NCI-H524 treated with DMSO at 0.1 percent for 48 hours (cell line): ENCODE results near the gene TGM1.
A peak's percentile ranks its signal among the peaks of the same experiment; 100 is the strongest.
"Not testable (repeated sequence)": the region's sequence is repeated elsewhere in the genome, so short reads cannot be mapped to it uniquely, and the experiment has no call there.

Source experiments
- DNase-seq: peaks from one replicate; lab custom pipeline; 2025; lab: John Stamatoyannopoulos, UW

TGM1 gene

DNA sequence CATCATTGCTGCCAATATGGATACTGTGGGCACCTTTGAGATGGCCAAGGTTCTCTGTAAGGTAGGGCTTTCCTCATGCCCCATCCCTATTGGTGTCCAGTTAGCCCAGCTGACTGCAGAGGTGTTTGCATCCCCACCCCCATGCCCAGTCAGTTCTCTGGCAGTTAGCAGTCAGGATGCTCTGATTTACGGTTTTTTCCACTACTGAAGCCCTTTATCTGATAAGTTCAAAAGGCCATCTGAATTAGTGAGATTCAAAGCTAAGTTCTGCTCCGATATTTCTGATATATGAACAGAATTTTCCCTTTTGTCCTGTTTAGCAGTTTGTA, 29.5 kb downstream of the TGM1 start:
- DNase-seq: no peak

DNA sequence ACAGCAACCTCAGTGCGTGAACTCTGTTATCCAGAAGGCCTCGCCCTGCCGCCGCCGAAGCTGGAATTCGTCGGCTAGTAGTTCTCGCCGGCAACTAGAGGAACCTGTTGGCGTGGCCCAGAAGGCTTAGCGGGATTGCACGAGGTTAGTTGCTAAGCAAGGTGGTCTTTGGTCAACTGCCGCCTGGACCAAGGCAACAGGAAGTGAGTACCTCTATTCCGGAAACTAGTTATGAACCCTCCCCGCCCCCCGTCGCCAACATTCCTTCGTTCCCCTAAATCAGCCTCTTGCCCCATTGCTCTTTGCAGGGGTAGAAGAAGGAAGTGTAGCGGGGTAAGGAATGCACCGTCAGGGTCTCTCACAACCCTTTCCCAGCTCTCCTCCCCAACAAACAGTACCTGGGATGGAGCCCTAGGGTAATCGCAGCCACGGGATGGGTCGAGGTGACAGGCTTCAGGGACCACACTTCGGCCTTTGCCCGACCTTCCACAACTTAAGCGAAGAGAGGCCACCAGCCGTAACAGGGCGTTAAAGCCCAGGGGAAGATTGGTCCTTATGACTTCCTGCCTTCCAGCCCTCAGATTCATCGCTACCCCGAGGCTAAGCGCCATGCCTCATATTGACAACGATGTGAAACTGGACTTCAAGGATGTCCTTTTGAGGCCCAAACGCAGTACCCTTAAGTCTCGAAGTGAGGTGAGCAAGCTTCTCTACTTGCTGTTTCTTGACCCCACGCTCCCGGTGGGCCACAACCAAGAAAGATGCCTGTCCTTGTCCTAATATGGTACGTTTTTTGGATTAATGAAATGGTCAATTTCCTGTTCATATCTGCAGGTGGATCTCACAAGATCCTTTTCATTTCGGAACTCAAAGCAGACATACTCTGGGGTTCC, 30.1 kb downstream of the TGM1 start, which contains the start of gene GMPR2:
TSS of gene GMPR2 (plus strand) at position 285 of the 893 bp plus-strand sequence. CDS start at position 610, 325 bp downstream.
- peak; percentile 77 for DNase-seq

- peak; percentile 82 for DNase-seq
Observed at GRCh38 chr14:24232121-24232644, 30.8 kb downstream of the TGM1 start, which contains the start of gene NEDD8. TSS of gene NEDD8 (minus strand) at chr14:24232367. CDS start at chr14:24232267, 100 bp downstream.

DNA sequence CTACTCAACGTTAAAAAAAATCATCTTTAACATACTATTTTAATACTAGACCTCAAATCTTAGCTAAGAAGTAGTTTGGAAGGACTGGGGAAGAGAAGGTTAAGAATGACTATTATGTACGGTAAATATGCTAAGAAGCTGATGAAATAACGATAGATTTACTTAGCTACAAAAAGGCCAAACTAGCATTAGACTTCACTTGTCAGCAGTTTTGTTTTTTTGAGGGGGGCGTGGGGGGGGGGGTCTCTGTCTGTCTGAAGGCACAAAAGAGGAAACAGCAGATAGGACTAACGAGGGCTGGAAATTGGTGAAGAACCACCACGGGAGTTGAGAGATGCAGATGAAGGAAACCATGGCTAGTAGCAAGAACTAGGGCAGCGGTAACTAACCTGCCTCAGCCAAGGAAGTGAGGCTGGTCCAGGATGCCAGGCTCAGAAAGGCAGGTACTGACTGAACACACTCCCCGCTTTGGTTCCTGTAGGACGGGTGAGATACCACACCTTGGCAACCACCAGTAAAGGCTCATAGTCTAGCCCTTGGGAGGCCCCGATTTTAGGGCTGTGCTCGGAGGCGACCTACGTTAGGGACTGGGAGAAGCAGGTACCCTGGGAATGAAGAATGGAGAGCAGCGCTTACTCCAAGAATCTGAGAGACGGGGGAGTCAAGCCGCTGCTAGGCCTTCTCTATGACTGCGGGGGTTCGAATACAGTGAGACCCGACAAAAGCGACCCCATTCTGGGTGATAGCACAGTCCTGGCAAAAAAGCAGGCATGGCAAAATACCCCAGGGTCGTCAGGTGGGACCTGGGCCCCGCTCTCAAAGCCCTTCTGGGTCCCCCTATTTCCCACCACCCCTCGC, 31.5 kb downstream of the TGM1 start:
- no peak for DNase-seq

DNA sequence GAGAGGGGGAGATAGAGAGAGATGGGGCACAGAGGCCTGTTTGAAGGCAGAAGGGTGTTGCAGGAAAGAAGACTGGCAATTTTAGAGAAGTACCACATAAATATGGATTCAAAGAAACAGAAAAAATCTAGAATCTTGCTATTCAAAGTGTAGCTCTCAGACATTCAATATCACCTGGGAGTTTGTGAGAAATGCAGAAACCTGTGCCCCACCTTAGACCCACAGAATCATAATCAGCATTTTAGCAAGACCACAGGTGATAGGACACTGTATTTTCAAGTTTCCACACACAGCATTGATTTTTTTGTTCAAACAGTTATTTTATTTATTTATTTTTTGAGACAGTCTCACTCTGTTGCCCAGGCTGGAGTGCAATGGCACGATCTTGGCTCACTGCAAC, 34.1 kb downstream of the TGM1 start:
- DNase-seq: no peak

- DNase-seq: no peak
Observed at GRCh38 chr14:24226473-24226872, 36.5 kb downstream of the TGM1 start.

DNA sequence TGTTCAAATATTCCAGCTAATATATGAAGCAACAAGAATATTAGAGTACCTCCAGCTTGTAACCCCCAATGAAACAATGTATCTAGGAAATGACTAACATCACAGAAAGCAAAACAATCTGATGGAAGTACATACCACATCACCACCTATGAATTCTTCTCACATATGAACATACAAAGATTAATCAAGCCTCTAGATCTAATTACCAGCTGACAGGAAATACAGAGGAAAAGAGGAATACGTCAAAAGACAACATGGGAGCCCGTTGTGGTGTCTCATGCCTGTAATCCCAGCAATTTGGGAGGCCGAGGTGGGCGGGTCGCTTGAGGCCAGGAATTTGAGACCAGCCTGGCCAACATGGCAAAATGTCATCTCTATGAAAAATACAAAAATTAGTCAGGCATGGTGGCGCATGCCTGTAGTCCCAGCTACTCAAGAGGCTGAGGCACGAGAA, 38.3 kb downstream of the TGM1 start:
- no peak for DNase-seq

GRCh38 chr14:24222987-24223386, 40.0 kb downstream of the TGM1 start:
- not testable (repeated sequence) for DNase-seq

- no peak for DNase-seq
Observed at GRCh38 chr14:24219521-24219920, 43.5 kb downstream of the TGM1 start.

- DNase-seq: no peak
Observed at GRCh38 chr14:24219080-24219479, 43.9 kb downstream of the TGM1 start.

- not testable (repeated sequence) for DNase-seq
Observed at GRCh38 chr14:24216876-24217275, 46.1 kb downstream of the TGM1 start.

- DNase-seq: no peak
Observed at GRCh38 chr14:24216345-24216699, 46.7 kb downstream of the TGM1 start.

- DNase-seq: peak; percentile 79
Observed at GRCh38 chr14:24215495-24216344, 47.3 kb downstream of the TGM1 start, which contains the start of gene MDP1. TSS of gene MDP1 (minus strand) at chr14:24216066. CDS start at chr14:24215955, 111 bp downstream.

DNA sequence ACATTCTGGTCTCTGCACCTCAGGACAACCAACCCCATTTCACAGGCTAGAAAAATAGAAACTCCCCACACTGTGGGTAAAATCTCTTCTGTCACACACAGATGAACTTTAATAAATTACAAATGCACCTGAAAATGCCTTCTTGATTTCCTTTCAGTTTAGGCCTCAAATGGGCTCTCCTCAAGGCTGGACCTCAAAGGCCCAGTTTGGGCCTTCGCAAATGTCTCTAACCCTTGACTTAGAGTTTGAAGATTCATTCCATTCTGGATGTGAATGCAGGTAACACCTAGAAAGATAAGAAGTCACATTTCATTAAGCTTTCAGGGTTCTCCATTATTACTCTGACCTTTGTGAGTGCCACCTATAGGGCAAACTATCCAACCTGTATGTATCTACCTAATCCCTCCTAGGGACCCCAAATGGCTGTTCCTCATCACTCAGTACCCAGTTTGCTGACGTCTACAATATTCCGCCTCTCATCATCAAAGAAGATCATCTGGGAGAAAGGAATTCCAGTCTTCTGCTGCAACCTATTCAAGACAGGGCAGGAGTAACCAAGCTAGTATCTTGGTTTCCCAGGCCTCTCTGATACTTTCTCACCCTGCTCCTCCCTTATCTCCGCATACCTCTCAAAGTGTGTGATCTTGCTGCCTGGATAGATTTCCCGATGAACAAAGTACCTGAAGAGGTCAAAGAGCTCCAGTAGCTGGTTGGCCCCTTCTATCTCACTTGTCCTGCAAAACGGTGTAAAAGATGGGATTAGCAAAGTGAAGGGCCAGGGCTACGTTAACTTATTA, 48.9 kb downstream of the TGM1 start:
- no peak for DNase-seq

DNA sequence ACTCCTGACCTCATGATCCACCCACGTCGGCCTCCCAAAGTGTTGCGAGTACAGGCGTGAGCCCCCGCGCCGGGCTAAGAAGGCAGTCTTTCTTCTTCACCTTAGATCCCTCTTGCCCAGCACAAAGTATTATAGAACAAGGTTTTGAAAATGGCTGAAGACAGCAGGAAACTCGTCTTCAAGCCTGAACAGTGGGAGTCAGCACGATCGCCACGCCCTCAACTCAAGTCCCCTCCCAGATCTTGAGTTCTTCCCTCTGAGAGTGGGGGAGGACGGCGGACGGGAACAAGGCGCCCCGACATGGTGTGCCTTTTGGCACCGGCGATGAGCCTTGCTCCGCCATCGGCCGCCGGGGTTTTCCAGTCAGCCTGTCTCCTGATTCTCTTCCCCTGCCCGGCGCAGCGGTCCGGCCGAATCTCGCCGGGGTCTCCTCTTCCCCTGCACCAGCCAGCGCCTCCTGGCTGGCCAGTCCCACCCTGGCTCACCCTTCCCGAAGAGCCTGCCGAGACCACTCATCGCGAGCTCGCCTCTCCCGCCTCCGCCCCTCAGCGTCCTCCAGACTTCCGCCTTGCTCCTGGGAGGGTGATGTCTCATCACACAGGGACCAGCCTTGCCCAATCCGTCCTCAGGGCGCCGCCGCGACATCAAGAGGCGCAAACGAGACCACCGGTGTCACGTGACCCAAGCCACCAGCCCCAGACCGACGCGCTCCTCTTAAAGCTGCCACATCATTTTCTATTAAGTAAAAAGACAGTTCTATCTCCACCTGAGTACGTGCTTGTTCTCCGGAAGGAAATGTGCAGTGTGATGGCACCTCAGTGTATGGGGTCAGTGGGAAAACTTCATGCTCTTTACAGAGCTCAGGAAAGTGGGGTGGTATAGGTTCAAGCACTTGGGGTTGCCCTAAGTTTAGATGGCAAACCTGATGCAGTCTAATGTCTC, 49.8 kb downstream of the TGM1 start, which contains the start of gene CHMP4A:
TSS of gene CHMP4A (minus strand) at position 565 of the 942 bp plus-strand sequence. CDS start at position 516, 49 bp downstream.
- peak; percentile 86 for DNase-seq

- no peak for DNase-seq
Observed at GRCh38 chr14:24211311-24211710, 51.7 kb downstream of the TGM1 start.

- no peak for DNase-seq
Observed at GRCh38 chr14:24207625-24208024, 55.4 kb downstream of the TGM1 start.

GRCh38 chr14:24207104-24207551, 55.8 kb downstream of the TGM1 start:
- no peak for DNase-seq
